PC-3 (cell line): ENCODE results near the gene TUBAL3. TPM values are rescaled to one million over a fixed set of nuclear protein-coding genes. Genes with fewer than 3 reads are reported as not detected.
"Not testable (repeated sequence)": the region's sequence is repeated elsewhere in the genome, so short reads cannot be mapped to it uniquely, and the experiment has no call there.

Experiments
- ATAC-seq: fragments of 200-7000 bp; cut with Tn5 transposase; 2 replicates; pipeline ENCODE4 v1.9.1; 2020; ENCODE audit warnings: mild to moderate bottlenecking, moderate library complexity
- BruUV-seq: library from RNA; stranded (reverse); fragments of 400-500 nt; replicated peaks from 2 replicates; lab custom pipeline; 2021; lab: Mats Ljungman, UMichigan
- CTCF ChIA-PET: fragments of 300-600 bp; sonication (Branson Sonifier 250); formaldehyde crosslinking; loops from one replicate; lab custom pipeline; 2022; ENCODE audit warnings: antibody characterized with exemption; lab: Charles Lee
- POLR2A ChIA-PET: fragments of 300-600 bp; sonication (Branson Sonifier 250); formaldehyde crosslinking; loops from one replicate; lab custom pipeline; 2022; ENCODE audit warnings: antibody characterized with exemption; ENCODE audit not compliant: unreplicated experiment; lab: Charles Lee
- DNase-seq: peaks from one replicate; pipeline ENCODE4 v3.0.0-alpha.2; 2015
- H2AFZ ChIP-seq: fragments of 300-600 bp; sonication (generic); 2 replicates; pipeline ENCODE4 v1.6.0; 2016; ENCODE audit warnings: antibody characterized with exemption, low read length
- H3F3A ChIP-seq: fragments of 300-600 bp; sonication (generic); one replicate; pipeline ENCODE4 v1.6.0; 2017; ENCODE audit warnings: antibody characterized with exemption, low read length, control low read depth, mild to moderate bottlenecking; ENCODE audit not compliant: unreplicated experiment
- H3K27ac ChIP-seq: fragments of 300-600 bp; sonication (generic); 2 replicates; pipeline ENCODE4 v1.5.1; 2016; ENCODE audit warnings: mild to moderate bottlenecking, low read length
- H3K27me3 ChIP-seq: fragments of 300-600 bp; sonication (generic); 2 replicates; pipeline ENCODE4 v1.6.1; 2016; ENCODE audit warnings: low read length, mixed read lengths
- H3K36me3 ChIP-seq: fragments of 300-600 bp; sonication (generic); 2 replicates; pipeline ENCODE4 v1.6.1; 2016; ENCODE audit warnings: low read depth, mixed run types, low read length, mixed read lengths
- H3K4me1 ChIP-seq: fragments of 300-600 bp; sonication (generic); 2 replicates; pipeline ENCODE4 v1.5.1; 2016; ENCODE audit warnings: low read length; ENCODE audit not compliant: insufficient read depth
- H3K4me2 ChIP-seq: fragments of 300-600 bp; sonication (generic); 2 replicates; pipeline ENCODE4 v1.6.0; 2016; ENCODE audit warnings: low read length
- H3K4me3 ChIP-seq: fragments of 300-600 bp; sonication (generic); 2 replicates; pipeline ENCODE4 v1.5.1; 2016; ENCODE audit warnings: mild to moderate bottlenecking, low read length, mixed read lengths
- H3K79me2 ChIP-seq: fragments of 300-600 bp; sonication (generic); 2 replicates; pipeline ENCODE4 v1.6.1; 2017; ENCODE audit warnings: low read length, mixed read lengths
- H3K9ac ChIP-seq: fragments of 300-600 bp; sonication (generic); 2 replicates; pipeline ENCODE4 v1.6.0; 2016; ENCODE audit warnings: mild to moderate bottlenecking, low read length
- H3K9me2 ChIP-seq: fragments of 300-600 bp; sonication (generic); replicated peaks from 2 replicates; pipeline ENCODE4 v1.6.1; 2016; ENCODE audit warnings: mixed run types, low read length, mixed read lengths
- H3K9me3 ChIP-seq: fragments of 300-600 bp; sonication (generic); 2 replicates; pipeline ENCODE4 v1.6.1; 2016; ENCODE audit warnings: low read length, mixed read lengths
- H4K20me1 ChIP-seq: fragments of 300-600 bp; sonication (generic); 2 replicates; pipeline ENCODE4 v1.6.1; 2016; ENCODE audit warnings: low read length, mixed read lengths
- EZH2 ChIP-seq: fragments of 300-600 bp; sonication (generic); IDR thresholded peaks from one replicate; pipeline ENCODE4 v1.6.1; 2017; ENCODE audit warnings: antibody characterized with exemption, mild to moderate bottlenecking, low read length; ENCODE audit not compliant: unreplicated experiment
- EZH2phosphoT487 ChIP-seq: fragments of 300-600 bp; sonication (generic); IDR thresholded peaks from 2 replicates; pipeline ENCODE4 v1.6.1; 2018; ENCODE audit warnings: mild to moderate bottlenecking, antibody characterized with exemption, low read length, borderline replicate concordance
- intact Hi-C: fragments of 100-400 bp; cut with micrococcal nuclease; formaldehyde crosslinking; loops from 2 replicates; pipeline ENCODE4 v1.9.0; 2023
- total RNA-seq: library from RNA; depleted of rRNA; stranded (reverse); fragments of >200 nt; gene quantifications from 2 replicates; pipeline ENCODE4 v1.2.3, GENCODE V29; 2014
- TF ChIP-seq, protein P1 (sequence below): fragments of 300-600 bp; sonication (generic); conservative IDR thresholded peaks from 2 replicates; pipeline ENCODE4 v1.5.1; 2017; ENCODE audit warnings: antibody characterized with exemption, low read depth, mild to moderate bottlenecking, low read length

TUBAL3 gene
- total RNA-seq, 1 experiment from 2014 or later = not detected

GRCh38 chr10:5411941-5412276, 7.3 kb upstream of the TUBAL3 start:
- Histone ChIP-seq H2AFZ (peak overlapping the region; percentile 86), H3K9me3 (no peaks in the 10 kb centered on the region), H3F3A (no peaks in the 10 kb centered on the region), H3K9me2 (no peaks in the 10 kb centered on the region), H3K9ac (no peak overlapping the region), H3K79me2 (peaks cover 40% of the 10 kb centered on the region), H3K4me3 (peak overlapping the region; percentile 71), H3K27ac (no peak overlapping the region), H3K36me3 (no peaks in the 10 kb centered on the region), H3K4me1 (peaks cover 5% of the 10 kb centered on the region; the same call in 1 of the 2 replicates), H4K20me1 (no peaks in the 10 kb centered on the region), H3K27me3 (no peaks in the 10 kb centered on the region), H3K4me2 (peak overlapping the region; percentile 74)
- intact Hi-C loops = loop anchor here (1.0 kb wide), 1 partner anchor 8 kb away; the partner anchor contains the start of gene TUBAL3
- CTCF ChIA-PET = no interaction called here
- TF ChIP-seq, protein P1, sequence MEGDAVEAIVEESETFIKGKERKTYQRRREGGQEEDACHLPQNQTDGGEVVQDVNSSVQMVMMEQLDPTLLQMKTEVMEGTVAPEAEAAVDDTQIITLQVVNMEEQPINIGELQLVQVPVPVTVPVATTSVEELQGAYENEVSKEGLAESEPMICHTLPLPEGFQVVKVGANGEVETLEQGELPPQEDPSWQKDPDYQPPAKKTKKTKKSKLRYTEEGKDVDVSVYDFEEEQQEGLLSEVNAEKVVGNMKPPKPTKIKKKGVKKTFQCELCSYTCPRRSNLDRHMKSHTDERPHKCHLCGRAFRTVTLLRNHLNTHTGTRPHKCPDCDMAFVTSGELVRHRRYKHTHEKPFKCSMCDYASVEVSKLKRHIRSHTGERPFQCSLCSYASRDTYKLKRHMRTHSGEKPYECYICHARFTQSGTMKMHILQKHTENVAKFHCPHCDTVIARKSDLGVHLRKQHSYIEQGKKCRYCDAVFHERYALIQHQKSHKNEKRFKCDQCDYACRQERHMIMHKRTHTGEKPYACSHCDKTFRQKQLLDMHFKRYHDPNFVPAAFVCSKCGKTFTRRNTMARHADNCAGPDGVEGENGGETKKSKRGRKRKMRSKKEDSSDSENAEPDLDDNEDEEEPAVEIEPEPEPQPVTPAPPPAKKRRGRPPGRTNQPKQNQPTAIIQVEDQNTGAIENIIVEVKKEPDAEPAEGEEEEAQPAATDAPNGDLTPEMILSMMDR = no peak
- TF ChIP-seq EZH2 (no peak), EZH2phosphoT487 (no peak)
- BruUV-seq = no TSS peak
- ATAC-seq = peak; percentile 21
- POLR2A ChIA-PET = interaction anchor here (1.1 kb wide), 1 partner anchor 330 kb away, joined by 5 read pairs; no protein-coding TSS in a partner anchor
- no peak for DNase-seq

DNA sequence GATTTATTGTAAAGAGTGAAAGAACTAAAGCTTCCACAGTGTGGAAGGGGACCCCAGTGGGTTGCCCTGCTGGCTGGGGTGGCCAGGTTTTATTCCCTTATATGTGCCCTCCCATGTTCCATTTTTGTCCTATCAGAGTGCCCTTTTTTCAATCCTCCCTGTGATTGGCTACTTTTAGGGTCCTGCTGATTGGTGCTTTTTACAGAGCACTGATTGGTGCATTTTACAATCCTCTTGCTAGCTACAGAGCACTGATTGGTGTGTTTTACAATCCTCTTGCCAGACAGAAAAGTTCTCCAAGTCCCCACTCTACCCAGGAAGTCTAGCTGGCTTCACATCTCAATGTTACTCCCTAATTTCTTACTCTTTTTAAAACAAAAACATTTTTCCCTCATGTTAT, 6.2 kb upstream of the TUBAL3 start:
- CTCF ChIA-PET = interaction anchor here (0.6 kb wide), 1 partner anchor 23 kb away, joined by 3 read pairs; no protein-coding TSS in a partner anchor

GRCh38 chr10:5406918-5407317, 2.3 kb upstream of the TUBAL3 start:
- Histone ChIP-seq H3K4me3 (no peak overlapping the region), H3K27ac (no peak overlapping the region), H3K27me3 (no peaks in the 10 kb centered on the region), H3K9me3 (no peaks in the 10 kb centered on the region), H2AFZ (no peak overlapping the region), H3F3A (no peaks in the 10 kb centered on the region), H3K9me2 (no peaks in the 10 kb centered on the region), H4K20me1 (no peaks in the 10 kb centered on the region), H3K9ac (no peak overlapping the region), H3K36me3 (no peaks in the 10 kb centered on the region), H3K79me2 (no peaks in the 10 kb centered on the region), H3K4me1 (peaks cover 6% of the 10 kb centered on the region; the same call in 1 of the 2 replicates), H3K4me2 (no peak overlapping the region)
- TF ChIP-seq EZH2phosphoT487 = no peak
- no peak for TF ChIP-seq EZH2
- TF ChIP-seq, protein P1 = no peak
- ATAC-seq (no peak), DNase-seq (no peak)
- intact Hi-C loops = no loop called here
- CTCF ChIA-PET = no interaction called here
- no TSS peak for BruUV-seq
- POLR2A ChIA-PET = no interaction called here

More for the DNA sequence above, 6.2 kb upstream of the TUBAL3 start:
- H3K9ac ChIP-seq, DNase-seq, H3K4me1 ChIP-seq, H2AFZ ChIP-seq, BruUV-seq, H4K20me1 ChIP-seq, H3K9me2 ChIP-seq, H3K4me2 ChIP-seq, POLR2A ChIA-PET, H3K9me3 ChIP-seq, H3K4me3 ChIP-seq, H3F3A ChIP-seq, H3K27me3 ChIP-seq, H3K27ac ChIP-seq, intact Hi-C loops, H3K36me3 ChIP-seq, ATAC-seq: not testable (repeated sequence)
- peaks cover 29% of the 10 kb centered on the region for H3K79me2 ChIP-seq
